ENCODE measurements around the gene SH3GL3.

- TF ChIP-seq CTCF (IDR thresholded peaks at IDR 0.05) (no peak), POLR2A (IDR thresholded peaks at IDR 0.05) (no peak)
These were observed 114.5 kb downstream of the SH3GL3 start for GRCh38 chr15:83561661-83562060.
